ENCODE results near the gene ZNG1B.

DNA sequence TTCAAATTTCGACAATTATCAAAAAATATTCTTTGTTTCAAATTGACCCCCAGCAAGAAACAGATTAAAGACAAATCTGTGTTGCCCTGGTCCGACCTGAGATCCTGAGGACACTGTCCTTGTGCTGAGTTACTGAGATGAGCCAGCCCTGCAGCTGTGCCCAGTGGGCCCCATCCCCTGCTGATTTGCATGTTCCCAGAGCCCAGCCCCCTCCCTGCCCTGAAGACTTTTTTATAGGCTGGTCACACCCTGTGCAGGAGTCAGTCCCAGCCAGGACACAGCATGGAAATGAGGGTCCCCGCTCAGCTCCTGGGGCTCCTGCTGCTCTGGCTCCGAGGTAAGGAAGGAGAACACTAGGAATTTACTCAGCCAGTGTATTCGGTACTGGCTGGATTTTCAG is 31.4 kb upstream of the ZNG1B start:
- TF ChIP-seq, protein P1, sequence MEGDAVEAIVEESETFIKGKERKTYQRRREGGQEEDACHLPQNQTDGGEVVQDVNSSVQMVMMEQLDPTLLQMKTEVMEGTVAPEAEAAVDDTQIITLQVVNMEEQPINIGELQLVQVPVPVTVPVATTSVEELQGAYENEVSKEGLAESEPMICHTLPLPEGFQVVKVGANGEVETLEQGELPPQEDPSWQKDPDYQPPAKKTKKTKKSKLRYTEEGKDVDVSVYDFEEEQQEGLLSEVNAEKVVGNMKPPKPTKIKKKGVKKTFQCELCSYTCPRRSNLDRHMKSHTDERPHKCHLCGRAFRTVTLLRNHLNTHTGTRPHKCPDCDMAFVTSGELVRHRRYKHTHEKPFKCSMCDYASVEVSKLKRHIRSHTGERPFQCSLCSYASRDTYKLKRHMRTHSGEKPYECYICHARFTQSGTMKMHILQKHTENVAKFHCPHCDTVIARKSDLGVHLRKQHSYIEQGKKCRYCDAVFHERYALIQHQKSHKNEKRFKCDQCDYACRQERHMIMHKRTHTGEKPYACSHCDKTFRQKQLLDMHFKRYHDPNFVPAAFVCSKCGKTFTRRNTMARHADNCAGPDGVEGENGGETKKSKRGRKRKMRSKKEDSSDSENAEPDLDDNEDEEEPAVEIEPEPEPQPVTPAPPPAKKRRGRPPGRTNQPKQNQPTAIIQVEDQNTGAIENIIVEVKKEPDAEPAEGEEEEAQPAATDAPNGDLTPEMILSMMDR (conservative IDR thresholded peaks at IDR 0.05): no peak
- TF ChIP-seq EZH2 (IDR thresholded peaks at IDR 0.05; ENCODE audit: low read depth): no peak
